Tibial artery (tissue), 4 donors: Measurements from ENCODE around the gene GLRB.
"Not testable (repeated sequence)": the region's sequence is repeated elsewhere in the genome, so short reads cannot be mapped to it uniquely, and the experiment has no call there.

Experiments
- DNase-seq, 2 donors: peaks; one replicate each; pipeline ENCODE4 v3.0.0-alpha.2; 2019
- H3K27ac ChIP-seq, 2 donors: fragments of 200-600 bp; sonication (generic) in 1 of 2; 1 replicate in 1 of 2; 2 replicates in 1 of 2; pipeline ENCODE4 v1.5.1; 2018 to 2019; ENCODE audit warnings: mild to moderate bottlenecking in 1 of 2
- H3K27me3 ChIP-seq, 2 donors: fragments of 200-600 bp; sonication (generic) in 1 of 2; one replicate each; pipeline versions ENCODE4 v1.5.1 to v1.6.0; 2016 to 2019
- H3K36me3 ChIP-seq, 3 donors: fragments of 200-600 bp; sonication (generic) in 2 of 3; one replicate each; pipeline ENCODE4 v1.5.1; 2016 to 2019; ENCODE audit warnings: mild to moderate bottlenecking in 2 of 3
- H3K4me1 ChIP-seq, 4 donors: fragments of 200-600 bp; sonication (generic) in 2 of 4; 1 replicate in 3 of 4; 2 replicates in 1 of 4; pipeline ENCODE4 v1.5.1; 2016 to 2019
- H3K4me3 ChIP-seq, 2 donors: fragments of 200-600 bp; sonication (generic) in 1 of 2; 1 replicate in 1 of 2; 2 replicates in 1 of 2; pipeline ENCODE4 v1.5.1; 2018 to 2019; ENCODE audit warnings: mild to moderate bottlenecking in 2 of 2
- H3K9me3 ChIP-seq, 3 donors: fragments of 200-600 bp; sonication (generic) in 1 of 3; one replicate each; pipeline ENCODE4 v1.5.1; 2016 to 2019
- CTCF ChIP-seq, 2 experiments: fragments of 200-600 bp in 1 of 2; fragments of 450-650 bp in 1 of 2; IDR thresholded peaks; one replicate each; pipeline ENCODE4 v1.5.1; 2017 to 2019; ENCODE audit warnings: antibody characterized with exemption in 2 of 2, mild to moderate bottlenecking in 1 of 2, moderate library complexity in 1 of 2
- intact Hi-C: fragments of 100-400 bp; cut with DNase I; formaldehyde crosslinking; loops from one replicate; pipeline ENCODE4 v1.15.0; 2023; ENCODE audit warnings: low total_unique reads

GLRB gene

GRCh38 chr4:157048248-157048647, 27.7 kb upstream of the GLRB start:
- no peaks in the 10 kb centered on the region for H3K9me3 ChIP-seq
- no peak overlapping the region for H3K4me3 ChIP-seq
- intact Hi-C loops, result loop anchor here (10.0 kb wide), 1 partner anchor 73 kb away; the partner anchor contains the start of gene PDGFC
- DNase-seq, result peak; percentile 72
- peak overlapping the region in 1 of 2 donors; percentile 39 for H3K27ac ChIP-seq
- H3K36me3 ChIP-seq, result no peaks in the 10 kb centered on the region
- H3K27me3 ChIP-seq, result no peaks in the 10 kb centered on the region
- H3K4me1 ChIP-seq, result peaks cover 0 to 3% (median 0%) of the 10 kb centered on the region in 4 donors
- TF ChIP-seq CTCF (IDR thresholded peaks at IDR 0.05), result no peak

GRCh38 chr4:157050561-157050960, 25.4 kb upstream of the GLRB start:
- Histone ChIP-seq H3K4me1 (peaks cover 0 to 10% (median 0%) of the 10 kb centered on the region in 4 donors), H3K9me3 (no peaks in the 10 kb centered on the region), H3K27me3 (no peaks in the 10 kb centered on the region), H3K36me3 (no peaks in the 10 kb centered on the region), H3K27ac (no peak overlapping the region), H3K4me3 (no peak overlapping the region)
- TF ChIP-seq CTCF (IDR thresholded peaks at IDR 0.05), result no peak
- DNase-seq, result no peak
- intact Hi-C loops, result no loop called here

- no peaks in the 10 kb centered on the region for H3K36me3 ChIP-seq
- peaks cover 0 to 10% (median 0%) of the 10 kb centered on the region in 4 donors for H3K4me1 ChIP-seq
- intact Hi-C loops, result no loop called here
- no peak overlapping the region for H3K27ac ChIP-seq
- no peak for TF ChIP-seq CTCF (IDR thresholded peaks at IDR 0.05)
- H3K27me3 ChIP-seq, result no peaks in the 10 kb centered on the region
- no peaks in the 10 kb centered on the region for H3K9me3 ChIP-seq
- DNase-seq, result no peak
- H3K4me3 ChIP-seq, result no peak overlapping the region
Observed at GRCh38 chr4:157052429-157053040, 23.4 kb upstream of the GLRB start.

GRCh38 chr4:157057218-157057617, 18.7 kb upstream of the GLRB start:
- H3K27ac ChIP-seq, result no peak overlapping the region
- peaks cover 0 to 7% (median 0%) of the 10 kb centered on the region in 4 donors for H3K4me1 ChIP-seq
- TF ChIP-seq CTCF (IDR thresholded peaks at IDR 0.05), result no peak
- intact Hi-C loops, result no loop called here
- H3K9me3 ChIP-seq, result no peaks in the 10 kb centered on the region
- no peaks in the 10 kb centered on the region for H3K36me3 ChIP-seq
- DNase-seq, result no peak
- H3K27me3 ChIP-seq, result no peaks in the 10 kb centered on the region
- H3K4me3 ChIP-seq, result no peak overlapping the region

GRCh38 chr4:157058899-157059298, 17.1 kb upstream of the GLRB start:
- H3K36me3 ChIP-seq, H3K4me1 ChIP-seq, H3K27ac ChIP-seq, H3K27me3 ChIP-seq, DNase-seq, H3K4me3 ChIP-seq, intact Hi-C loops, H3K9me3 ChIP-seq: not testable (repeated sequence)

GRCh38 chr4:157072002-157072401, 3.9 kb upstream of the GLRB start:
- no peaks in the 10 kb centered on the region for H3K9me3 ChIP-seq
- intact Hi-C loops, result no loop called here
- H3K36me3 ChIP-seq, result no peaks in the 10 kb centered on the region
- TF ChIP-seq CTCF (IDR thresholded peaks at IDR 0.05), result no peak
- H3K4me1 ChIP-seq, result peaks cover 0 to 7% (median 1%) of the 10 kb centered on the region in 4 donors
- H3K4me3 ChIP-seq, result no peak overlapping the region
- no peak for DNase-seq
- H3K27ac ChIP-seq, result no peak overlapping the region
- no peaks in the 10 kb centered on the region for H3K27me3 ChIP-seq
